ENCODE data around the gene B4GALNT4.

DNA sequence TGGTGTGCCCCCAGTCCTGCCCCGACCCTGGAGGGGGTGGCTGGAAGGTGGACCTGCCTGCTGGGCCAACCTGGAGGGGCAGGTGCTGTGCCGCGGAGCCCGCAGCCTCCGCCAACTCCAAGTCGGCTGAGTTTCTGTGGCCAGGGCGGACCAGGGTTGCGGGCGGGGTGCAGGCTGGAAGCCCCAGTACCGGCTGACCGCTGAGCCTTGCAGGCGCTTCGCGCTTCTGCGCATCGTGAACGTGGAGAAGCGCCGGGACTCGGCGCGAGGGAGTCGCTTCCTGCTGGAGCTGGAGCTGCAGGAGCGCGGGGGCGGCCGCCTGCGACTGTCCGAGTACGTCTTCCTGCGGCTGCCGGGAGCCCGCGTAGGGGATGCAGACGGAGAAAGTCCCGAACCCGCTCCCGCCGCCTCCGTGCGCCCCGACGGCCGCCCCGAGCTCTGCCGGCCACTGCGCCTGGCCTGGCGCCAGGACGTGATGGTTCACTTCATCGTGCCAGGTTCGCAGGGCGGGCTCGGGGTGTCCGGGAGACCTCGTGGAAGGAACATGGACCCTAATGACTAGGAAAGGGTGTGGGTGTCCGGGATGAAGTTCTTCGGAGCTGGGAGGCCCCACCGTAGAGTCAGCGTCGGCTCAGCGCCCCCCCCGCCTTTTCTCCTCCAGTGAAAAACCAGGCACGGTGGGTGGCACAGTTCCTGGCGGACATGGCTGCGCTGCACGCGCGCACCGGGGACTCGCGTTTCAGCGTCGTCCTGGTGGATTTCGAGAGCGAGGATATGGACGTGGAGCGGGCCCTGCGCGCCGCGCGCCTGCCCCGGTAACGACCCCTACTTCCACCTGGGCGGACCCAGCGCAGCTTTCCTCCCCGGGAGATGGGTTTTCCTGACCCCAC is 10.2 kb downstream of the B4GALNT4 start:
- TF ChIP-seq, protein P1, sequence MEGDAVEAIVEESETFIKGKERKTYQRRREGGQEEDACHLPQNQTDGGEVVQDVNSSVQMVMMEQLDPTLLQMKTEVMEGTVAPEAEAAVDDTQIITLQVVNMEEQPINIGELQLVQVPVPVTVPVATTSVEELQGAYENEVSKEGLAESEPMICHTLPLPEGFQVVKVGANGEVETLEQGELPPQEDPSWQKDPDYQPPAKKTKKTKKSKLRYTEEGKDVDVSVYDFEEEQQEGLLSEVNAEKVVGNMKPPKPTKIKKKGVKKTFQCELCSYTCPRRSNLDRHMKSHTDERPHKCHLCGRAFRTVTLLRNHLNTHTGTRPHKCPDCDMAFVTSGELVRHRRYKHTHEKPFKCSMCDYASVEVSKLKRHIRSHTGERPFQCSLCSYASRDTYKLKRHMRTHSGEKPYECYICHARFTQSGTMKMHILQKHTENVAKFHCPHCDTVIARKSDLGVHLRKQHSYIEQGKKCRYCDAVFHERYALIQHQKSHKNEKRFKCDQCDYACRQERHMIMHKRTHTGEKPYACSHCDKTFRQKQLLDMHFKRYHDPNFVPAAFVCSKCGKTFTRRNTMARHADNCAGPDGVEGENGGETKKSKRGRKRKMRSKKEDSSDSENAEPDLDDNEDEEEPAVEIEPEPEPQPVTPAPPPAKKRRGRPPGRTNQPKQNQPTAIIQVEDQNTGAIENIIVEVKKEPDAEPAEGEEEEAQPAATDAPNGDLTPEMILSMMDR (IDR thresholded peaks at IDR 0.05): no peak
- TF ChIP-seq POLR2A (IDR thresholded peaks at IDR 0.05): no peak
- TF ChIP-seq POLR2AphosphoS5 (IDR thresholded peaks at IDR 0.05): no peak
